Mammary epithelial cell (primary cell): ENCODE results near the gene SRPK2.

Experiments
- EZH2 ChIP-seq: IDR thresholded peaks from 2 replicates; pipeline ENCODE4 v1.6.1; 2012; ENCODE audit warnings: low read length, inconsistent platforms, borderline replicate concordance
- TF ChIP-seq, protein P1 (sequence below), 2 donors: IDR thresholded peaks in 1 of 2; conservative IDR thresholded peaks in 1 of 2; 2 replicates each; pipeline ENCODE4 v1.5.1; 2011 to 2012; ENCODE audit warnings: inconsistent platforms in 2 of 2, low read length in 2 of 2, mild to moderate bottlenecking in 2 of 2, control low read depth in 1 of 2, low read depth in 1 of 2; ENCODE audit not compliant: insufficient read depth in 1 of 2; ENCODE audit errors: extremely low read depth in 1 of 2

DNA sequence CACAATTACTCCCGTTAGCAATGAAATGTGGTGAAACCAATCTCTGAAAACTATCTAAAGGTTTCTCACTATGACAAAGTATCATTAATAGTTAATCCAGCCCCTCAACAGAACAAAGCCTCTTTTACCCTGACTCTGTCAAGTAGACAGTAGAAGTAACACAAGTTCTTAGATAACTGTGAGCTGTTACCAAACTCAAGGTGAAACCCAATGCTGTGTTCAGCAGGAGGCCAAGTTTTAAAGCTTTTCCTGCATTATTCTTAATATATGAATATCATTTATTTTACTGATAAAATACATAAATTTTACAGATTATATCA is 109.1 kb downstream of the SRPK2 start:
- TF ChIP-seq, protein P1, sequence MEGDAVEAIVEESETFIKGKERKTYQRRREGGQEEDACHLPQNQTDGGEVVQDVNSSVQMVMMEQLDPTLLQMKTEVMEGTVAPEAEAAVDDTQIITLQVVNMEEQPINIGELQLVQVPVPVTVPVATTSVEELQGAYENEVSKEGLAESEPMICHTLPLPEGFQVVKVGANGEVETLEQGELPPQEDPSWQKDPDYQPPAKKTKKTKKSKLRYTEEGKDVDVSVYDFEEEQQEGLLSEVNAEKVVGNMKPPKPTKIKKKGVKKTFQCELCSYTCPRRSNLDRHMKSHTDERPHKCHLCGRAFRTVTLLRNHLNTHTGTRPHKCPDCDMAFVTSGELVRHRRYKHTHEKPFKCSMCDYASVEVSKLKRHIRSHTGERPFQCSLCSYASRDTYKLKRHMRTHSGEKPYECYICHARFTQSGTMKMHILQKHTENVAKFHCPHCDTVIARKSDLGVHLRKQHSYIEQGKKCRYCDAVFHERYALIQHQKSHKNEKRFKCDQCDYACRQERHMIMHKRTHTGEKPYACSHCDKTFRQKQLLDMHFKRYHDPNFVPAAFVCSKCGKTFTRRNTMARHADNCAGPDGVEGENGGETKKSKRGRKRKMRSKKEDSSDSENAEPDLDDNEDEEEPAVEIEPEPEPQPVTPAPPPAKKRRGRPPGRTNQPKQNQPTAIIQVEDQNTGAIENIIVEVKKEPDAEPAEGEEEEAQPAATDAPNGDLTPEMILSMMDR (conservative IDR thresholded peaks at IDR 0.05 in 1 of 2, IDR thresholded peaks at IDR 0.05 in 1 of 2; ENCODE audit: extremely low read depth in 1 of 2, insufficient read depth in 1 of 2, low read depth in 1 of 2, low read length in 2 of 2): no peak
- no peak for TF ChIP-seq EZH2
